Endothelial cell of umbilical vein (primary cell): Measurements from ENCODE around the gene LIG3. TPM values are rescaled to one million over a fixed set of nuclear protein-coding genes. Genes with fewer than 3 reads are reported as not detected.

Experiments used
- BruUV-seq: library from RNA; stranded (reverse); fragments of 400-500 nt; replicated peaks from 2 replicates; lab custom pipeline; 2021; lab: Mats Ljungman, UMichigan
- CTCF ChIA-PET: fragments of 300-600, 350-600 bp; sonication (Branson Sonifier 250); formaldehyde crosslinking; loops from one replicate; lab custom pipeline; 2021; ENCODE audit warnings: antibody characterized with exemption, inconsistent platforms; lab: Charles Lee
- POLR2A ChIA-PET: fragments of 300-600, 350-600 bp; sonication (Branson Sonifier 250); formaldehyde crosslinking; loops from one replicate; lab custom pipeline; 2021; ENCODE audit warnings: antibody characterized with exemption, inconsistent platforms; lab: Charles Lee
- DNase-seq: peaks from one replicate; pipeline ENCODE4 v3.0.0-alpha.2; 2011; ENCODE audit warnings: low read depth, low spot score
- FAIRE-seq: peaks from 2 replicates; lab custom pipeline; 2011; peaks lifted over from hg19 to GRCh38; lab: Jason Lieb, UNC
- H2AFZ ChIP-seq: 2 replicates; pipeline ENCODE4 v1.6.0; 2012; ENCODE audit warnings: low read depth, low read length, control low read depth, inconsistent platforms
- H3K27ac ChIP-seq: 2 replicates; pipeline ENCODE4 v1.5.1; 2011; ENCODE audit warnings: low read depth, mild to moderate bottlenecking, control low read depth, low read length, moderate library complexity; ENCODE audit not compliant: insufficient read depth
- H3K27me3 ChIP-seq, 2 experiments: 2 replicates each; pipeline versions ENCODE4 v1.6.0 to v1.6.1; 2011; ENCODE audit warnings: low read length in 2 of 2, mixed read lengths in 1 of 2; ENCODE audit not compliant: control insufficient read depth in 2 of 2, insufficient read depth in 2 of 2
- H3K36me3 ChIP-seq, 2 experiments: 2 replicates in 1 of 2; 3 replicates in 1 of 2; pipeline ENCODE4 v1.5.1; 2011; ENCODE audit warnings: low read length in 2 of 2, mild to moderate bottlenecking in 1 of 2, moderate library complexity in 1 of 2; ENCODE audit not compliant: control insufficient read depth in 2 of 2, insufficient read depth in 2 of 2; ENCODE audit errors: extremely low read depth in 1 of 2
- H3K4me1 ChIP-seq: 3 replicates; pipeline ENCODE4 v1.5.1; 2011; ENCODE audit warnings: mild to moderate bottlenecking, low read length; ENCODE audit not compliant: control insufficient read depth, insufficient read depth; ENCODE audit errors: extremely low read depth
- H3K4me2 ChIP-seq: 2 replicates; pipeline ENCODE4 v1.6.1; 2011; ENCODE audit warnings: low read length, control low read depth, mixed read lengths; ENCODE audit not compliant: insufficient read depth
- H3K4me3 ChIP-seq, 3 experiments: fragments of 200-600 bp in 1 of 3; sonication (generic), shearing (Covaris generic) in 1 of 3; replicated peaks in 1 of 3; 2 replicates each; pipeline ENCODE4 v1.5.1; 2011 to 2016; ENCODE audit warnings: control low read depth in 3 of 3, low read length in 3 of 3, mild to moderate bottlenecking in 2 of 3, inconsistent platforms in 1 of 3, low read depth in 1 of 3, moderate library complexity in 1 of 3; ENCODE audit not compliant: insufficient read depth in 1 of 3
- H3K79me2 ChIP-seq: 2 replicates; pipeline ENCODE4 v1.6.0; 2012; ENCODE audit warnings: low read length, inconsistent platforms; ENCODE audit not compliant: control insufficient read depth, insufficient read depth
- H3K9ac ChIP-seq: replicated peaks from 2 replicates; pipeline ENCODE3; 2011; ENCODE audit warnings: low read length, control low read depth; ENCODE audit not compliant: insufficient read depth; ENCODE audit errors: extremely low read depth
- H3K9me1 ChIP-seq: replicated peaks from 3 replicates; pipeline ENCODE4 v1.6.0; 2011; ENCODE audit warnings: mild to moderate bottlenecking, low read length; ENCODE audit not compliant: control insufficient read depth, insufficient read depth; ENCODE audit errors: extremely low read depth
- H3K9me3 ChIP-seq: replicated peaks from 2 replicates; pipeline ENCODE4 v1.5.1; 2012; ENCODE audit warnings: low read length, inconsistent platforms; ENCODE audit not compliant: control insufficient read depth, insufficient read depth
- H4K20me1 ChIP-seq: replicated peaks from 2 replicates; pipeline ENCODE3; 2011; ENCODE audit warnings: mild to moderate bottlenecking, low read length; ENCODE audit not compliant: control insufficient read depth, insufficient read depth; ENCODE audit errors: extremely low read depth
- CTCF ChIP-seq, 2 donors: IDR thresholded peaks; 1 replicate in 1 of 2; 2 replicates in 1 of 2; pipeline ENCODE4 v1.5.1; 2011; ENCODE audit warnings: low read length in 2 of 2, mild to moderate bottlenecking in 2 of 2, moderate library complexity in 2 of 2, control low read depth in 1 of 2, inconsistent platforms in 1 of 2, low read depth in 1 of 2; ENCODE audit not compliant: insufficient read depth in 1 of 2; ENCODE audit errors: extremely low read depth in 1 of 2
- EZH2 ChIP-seq: IDR thresholded peaks from 2 replicates; pipeline ENCODE4 v1.6.1; 2012; ENCODE audit warnings: borderline replicate concordance, low read depth, mild to moderate bottlenecking, moderate library complexity, low read length, inconsistent platforms; ENCODE audit not compliant: severe bottlenecking
- GATA2 ChIP-seq: IDR thresholded peaks from 2 replicates; pipeline ENCODE4 v1.7.0; 2011; ENCODE audit warnings: low read depth, mild to moderate bottlenecking, moderate library complexity, mixed read lengths, low read length; ENCODE audit not compliant: insufficient read length, insufficient read depth
- JUN ChIP-seq: IDR thresholded peaks from 2 replicates; pipeline ENCODE4 v1.6.1; 2011; ENCODE audit warnings: borderline replicate concordance, low read depth; ENCODE audit not compliant: insufficient read length, insufficient read depth
- MAX ChIP-seq: IDR thresholded peaks from 2 replicates; pipeline ENCODE4 v1.6.1; 2011; ENCODE audit not compliant: insufficient read depth, insufficient read length
- MYC ChIP-seq: IDR thresholded peaks from one replicate; pipeline ENCODE4 v1.6.1; 2011; ENCODE audit warnings: mild to moderate bottlenecking, low read depth, low read length
- POLR2A ChIP-seq: IDR thresholded peaks from 2 replicates; pipeline ENCODE4 v1.6.1; 2012; ENCODE audit warnings: low read depth, mild to moderate bottlenecking, control low read depth, low read length
- POLR2AphosphoS5 ChIP-seq: IDR thresholded peaks from 2 replicates; pipeline ENCODE4 v1.6.1; 2012; ENCODE audit warnings: low read depth, mild to moderate bottlenecking, control low read depth, low read length, moderate library complexity; ENCODE audit not compliant: insufficient read depth
- dilution Hi-C: fragments of 300-500 bp; cut with MboI; formaldehyde crosslinking; loops from one replicate; pipeline ENCODE4 v1.15.0; 2019; ENCODE audit warnings: low sequenced_read_pairs; ENCODE audit not compliant: extremely low pct_ligation_motif_present
- intact Hi-C: fragments of 100-400 bp; cut with micrococcal nuclease; formaldehyde crosslinking; loops from one replicate; pipeline ENCODE4 v1.10.0; 2022
- polyA plus RNA-seq, 4 experiments: library from polyadenylated mRNA; depleted of rRNA in 3 of 4; stranded (reverse) in 3 of 4; unstranded in 1 of 4; fragments of >200 nt; gene quantifications; 2 replicates each; pipeline versions ENCODE4 v1.2.1 to v1.2.3, GENCODE V29; 2011 to 2012; ENCODE audit warnings: missing spikeins in 1 of 4
- total RNA-seq: library from RNA; stranded (reverse); gene quantifications from 2 replicates; pipeline ENCODE4 v1.2.3, GENCODE V29; 2021

The LIG3 gene
- total and polyA plus RNA-seq, 2 donors (not counting 3 experiments of a cell fraction or from before 2014, with no cell fraction given): 25.8 to 35.3 TPM

GRCh38 chr17:34980681-34981537 lies 597 bp downstream of the LIG3 start:
- H3K27me3 ChIP-seq: no peaks in the 10 kb centered on the region
- peaks cover 19% of the 10 kb centered on the region for H3K4me1 ChIP-seq
- H2AFZ ChIP-seq: peak overlapping the region; percentile 83
- peak; percentile 65 for FAIRE-seq
- peak overlapping the region; percentile 99 for H3K4me2 ChIP-seq
- CTCF ChIA-PET: interaction anchor here (0.9 to 2.1 kb wide), 11 partner anchors 10 to 439 kb away, joined by 3 to 10 read pairs (median 5); partner anchors contain the start of genes CCT6B, RFFL and ZNF830
- TF ChIP-seq GATA2 (no peak), EZH2 (no peak), JUN (no peak), POLR2A (peak; percentile 80), MYC (peak; percentile 21), CTCF (IDR thresholded peaks at IDR 0.05; ENCODE audit: extremely low read depth in 1 of 2, insufficient read depth in 1 of 2, low read depth in 1 of 2, low read length in 2 of 2) (peak in 1 of 2 donors; percentile 51), POLR2AphosphoS5 (peak; percentile 78), MAX (peak; percentile 57)
- intact Hi-C loops (loop anchor here (1.0 to 10.0 kb wide), 7 partner anchors 20 to 564 kb away; partner anchors contain the start of genes CCT6B, SLFN5 and ZNF830), dilution Hi-C loops (loop anchor here (25.0 kb wide), 1 partner anchor 131 kb away; the partner anchor contains the start of genes FNDC8 and RAD51D)
- peak; percentile 80 for DNase-seq
- peak overlapping the region; percentile 100 for H3K9ac ChIP-seq
- no peaks in the 10 kb centered on the region for H3K36me3 ChIP-seq
- no peaks in the 10 kb centered on the region for H4K20me1 ChIP-seq
- peak overlapping the region; percentile 65 to 92 (median 89) for H3K4me3 ChIP-seq
- peaks cover 22% of the 10 kb centered on the region for H3K79me2 ChIP-seq
- H3K27ac ChIP-seq: peak overlapping the region; percentile 96
- H3K9me3 ChIP-seq: no peaks in the 10 kb centered on the region
- POLR2A ChIA-PET: interaction anchor here (0.8 to 1.7 kb wide), 6 partner anchors 8 to 139 kb away, joined by 3 read pairs; partner anchors contain the start of genes CCT6B, RAD51D and ZNF830
- H3K9me1 ChIP-seq: no peaks in the 10 kb centered on the region
- BruUV-seq: TSS peak; percentile 49
